ENCODE measurements around the gene ZNF655.
"Not testable (repeated sequence)": the region's sequence is repeated elsewhere in the genome, so short reads cannot be mapped to it uniquely, and the experiment has no call there.

The ZNF655 gene

DNA sequence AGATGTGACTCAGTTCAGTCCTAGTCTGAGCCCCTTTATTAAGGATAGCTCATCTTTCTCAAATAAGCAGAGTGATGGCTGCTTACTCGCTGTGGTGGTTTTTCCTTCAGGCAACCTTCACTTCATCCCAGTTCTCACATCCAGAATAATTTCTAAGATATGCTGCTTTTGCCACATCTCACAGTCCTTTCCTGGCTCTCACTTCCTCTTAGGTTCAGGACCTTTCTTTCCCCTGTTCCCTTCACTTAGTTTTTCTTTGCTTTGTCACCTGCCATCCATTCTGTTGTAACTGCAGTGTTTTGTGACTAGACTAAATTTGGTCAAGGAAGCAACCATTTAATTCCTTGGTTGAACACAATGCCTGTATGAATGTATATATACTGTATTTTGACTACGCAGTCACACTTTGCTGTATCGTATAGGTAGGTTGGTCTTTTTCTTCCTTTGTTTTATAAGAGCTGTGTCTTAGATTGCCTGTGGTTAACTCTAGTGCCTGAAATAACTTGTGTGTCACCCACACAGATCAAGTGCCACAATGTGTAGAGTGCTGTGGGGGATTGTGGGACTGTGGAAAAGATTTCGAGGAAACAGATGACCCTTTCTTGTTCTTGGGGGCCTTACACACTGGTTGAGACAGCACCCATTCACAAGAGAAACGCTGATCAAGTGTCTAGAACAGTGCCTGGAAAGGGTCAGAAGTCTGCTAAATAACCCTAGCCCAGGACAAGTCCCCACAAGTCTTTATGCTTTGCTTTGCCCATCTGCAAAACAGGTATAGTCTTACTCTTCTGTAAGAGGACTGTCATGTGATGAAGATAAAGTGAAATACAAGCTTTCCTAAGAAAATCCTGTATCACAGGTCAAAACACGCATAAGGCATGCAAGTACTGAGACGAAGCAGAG, 2.6 kb downstream of the ZNF655 start:
- no peak for DNase-seq (ENCODE audit: low spot score)

DNA sequence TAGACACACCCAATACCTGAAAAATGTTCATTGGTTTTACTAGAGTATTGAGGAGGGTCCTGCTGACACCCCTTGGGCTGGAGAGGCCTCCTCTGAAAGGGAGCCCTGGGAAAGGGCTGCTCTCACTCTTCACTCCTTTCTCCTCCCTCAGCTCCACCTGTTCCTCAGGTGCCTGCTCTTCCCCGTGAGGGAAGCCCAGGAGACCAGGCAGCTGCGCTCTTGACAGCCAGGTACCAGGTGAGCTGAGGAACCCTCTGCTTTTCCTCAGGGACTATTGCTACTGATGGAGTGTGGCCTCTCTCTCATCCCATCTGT, 3.3 kb downstream of the ZNF655 start:
- DNase-seq (ENCODE audit: low spot score): no peak

DNA sequence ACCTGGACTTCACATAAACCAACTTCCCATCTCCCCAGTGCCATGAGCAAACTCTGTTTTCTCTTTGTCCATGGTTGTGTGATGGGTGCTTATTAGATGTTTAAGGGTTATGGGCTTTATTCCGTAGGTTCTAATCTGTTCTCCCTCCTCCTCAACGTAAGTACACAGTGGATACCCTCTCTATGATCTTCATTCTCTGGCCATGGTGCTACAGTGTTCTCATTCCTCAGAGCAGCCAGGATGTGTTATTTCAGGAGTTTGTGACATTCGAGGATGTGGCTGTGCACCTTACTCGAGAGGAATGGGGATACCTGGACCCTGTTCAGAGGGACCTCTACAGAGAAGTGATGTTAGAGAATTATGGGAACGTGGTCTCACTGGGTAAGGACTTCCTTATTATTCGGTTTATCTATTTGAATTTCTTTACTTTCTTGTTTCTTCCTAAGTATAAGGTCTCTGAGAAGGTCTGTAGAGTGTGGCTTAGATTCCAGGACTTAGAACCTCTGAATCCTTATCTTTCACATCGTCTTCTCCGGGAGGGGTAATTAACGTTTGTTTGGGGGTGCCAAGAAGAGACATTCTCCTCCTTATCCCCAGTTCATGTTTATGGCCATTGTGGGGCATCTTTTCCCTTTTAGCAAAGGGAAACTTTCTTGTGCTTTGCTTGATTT, 3.8 kb downstream of the ZNF655 start:
- no peak for DNase-seq (ENCODE audit: low spot score)

DNA sequence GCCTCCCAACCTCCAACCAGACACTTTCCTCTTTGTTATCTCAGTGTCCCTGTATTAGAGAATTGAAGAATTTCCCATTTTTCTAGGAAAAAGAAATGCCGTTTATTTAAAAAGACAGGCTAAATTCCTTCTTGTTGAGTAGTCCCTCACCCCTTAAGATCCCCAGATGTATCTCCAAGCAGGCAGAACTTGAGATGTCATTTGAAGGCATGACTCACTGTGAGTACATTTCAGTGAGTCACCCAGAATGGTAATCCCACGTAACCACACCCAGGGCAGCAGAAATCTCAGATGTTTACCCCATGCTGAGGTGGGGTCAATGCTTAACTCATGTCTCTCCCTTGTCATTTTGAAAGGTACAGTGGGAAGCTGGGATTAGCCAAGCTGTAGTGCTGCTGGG, 4.4 kb downstream of the ZNF655 start:
- DNase-seq (ENCODE audit: low spot score): peak; percentile 71

DNA sequence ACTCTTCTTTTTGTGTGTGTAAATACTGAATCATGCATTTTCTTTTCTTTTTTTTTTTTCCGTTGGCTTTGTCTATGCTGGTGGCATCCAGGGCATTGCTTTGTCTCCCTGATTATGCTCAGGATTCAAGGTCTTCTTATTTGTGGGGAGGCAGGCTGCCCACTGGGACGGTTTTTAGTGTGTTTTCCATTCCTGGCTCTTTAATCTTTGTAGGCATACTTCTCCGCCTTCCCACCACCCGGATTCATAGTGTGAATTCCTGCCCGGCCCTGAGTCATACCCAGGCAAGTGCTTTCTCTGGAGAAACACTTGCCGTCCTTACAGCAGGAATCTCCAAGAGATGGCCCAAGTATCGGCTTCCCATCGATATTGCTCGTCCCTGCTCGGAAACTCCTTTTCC, 5.2 kb downstream of the ZNF655 start:
- DNase-seq (ENCODE audit: low spot score): no peak

DNA sequence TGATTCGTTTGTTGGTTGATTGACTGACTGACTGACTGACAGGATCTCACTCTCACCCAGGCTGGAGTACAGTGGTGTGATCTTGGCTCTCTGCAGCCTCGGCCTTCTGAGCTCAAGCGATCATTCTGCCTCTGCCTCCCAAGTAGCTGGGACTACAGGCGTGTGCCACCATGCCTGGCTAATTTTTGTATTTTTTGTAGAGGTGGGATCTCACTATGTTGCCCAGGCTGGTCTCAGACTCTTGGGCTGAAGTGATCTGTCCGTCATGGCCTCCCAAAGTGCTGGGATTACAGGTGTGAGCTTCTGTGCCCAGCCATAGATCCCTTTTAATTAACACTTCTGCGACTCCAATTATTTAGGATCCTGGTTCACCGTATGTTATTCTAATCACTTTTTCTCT, 10.3 kb downstream of the ZNF655 start:
- DNase-seq (ENCODE audit: low spot score): not testable (repeated sequence)

DNA sequence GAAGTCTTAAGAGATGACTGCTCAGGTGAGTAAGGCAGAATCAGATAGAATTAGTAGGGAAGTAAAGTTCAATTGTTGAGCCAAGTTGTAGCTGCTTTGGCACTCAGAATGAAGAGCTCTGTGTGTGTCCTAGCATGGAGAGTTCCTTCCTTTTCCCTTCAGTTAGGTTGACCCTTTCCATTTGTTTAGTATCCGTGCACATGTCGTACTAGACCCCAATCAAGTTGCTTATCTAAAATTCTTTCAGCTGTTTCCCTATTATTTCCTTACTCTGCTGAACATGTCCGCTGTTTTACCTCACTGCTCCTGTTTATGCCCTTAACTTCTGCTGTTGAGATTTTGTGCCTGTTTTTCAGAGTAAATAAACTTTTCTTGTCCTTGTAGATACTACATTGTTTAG, 13.3 kb downstream of the ZNF655 start:
- DNase-seq (ENCODE audit: low spot score): no peak

DNA sequence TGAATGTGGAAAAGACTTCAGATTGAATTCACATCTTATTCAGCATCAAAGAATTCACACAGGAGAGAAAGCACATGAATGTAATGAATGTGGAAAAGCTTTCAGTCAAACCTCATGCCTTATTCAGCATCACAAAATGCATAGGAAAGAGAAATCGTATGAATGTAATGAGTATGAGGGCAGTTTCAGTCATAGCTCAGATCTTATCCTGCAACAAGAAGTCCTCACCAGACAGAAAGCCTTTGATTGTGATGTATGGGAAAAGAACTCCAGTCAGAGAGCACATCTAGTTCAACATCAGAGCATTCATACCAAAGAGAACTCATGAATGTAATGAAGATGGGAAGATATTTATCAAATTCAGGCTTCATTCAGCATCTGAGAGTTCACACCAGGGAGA, 14.8 kb downstream of the ZNF655 start:
- no peak for DNase-seq (ENCODE audit: low spot score)

DNA sequence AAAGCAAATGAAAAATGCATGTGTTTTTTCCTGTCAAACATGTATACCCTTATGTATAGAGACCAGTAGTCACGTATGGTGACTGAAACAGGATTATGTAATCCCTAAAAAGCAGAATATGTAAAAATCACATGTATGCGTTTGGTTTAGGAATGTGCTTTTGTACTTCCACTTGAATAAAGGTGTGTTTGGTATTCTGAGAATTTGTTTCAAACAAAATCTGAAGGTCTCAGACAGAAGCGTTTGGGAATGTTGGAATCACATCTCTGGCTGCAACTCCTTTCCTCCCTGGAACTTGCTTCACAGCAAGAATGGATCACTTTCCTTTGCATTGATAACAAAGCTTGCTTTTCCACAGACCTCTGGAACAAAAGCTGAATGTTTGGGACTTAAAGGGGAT, 17.8 kb downstream of the ZNF655 start:
- no peak for DNase-seq (ENCODE audit: low spot score)

DNA sequence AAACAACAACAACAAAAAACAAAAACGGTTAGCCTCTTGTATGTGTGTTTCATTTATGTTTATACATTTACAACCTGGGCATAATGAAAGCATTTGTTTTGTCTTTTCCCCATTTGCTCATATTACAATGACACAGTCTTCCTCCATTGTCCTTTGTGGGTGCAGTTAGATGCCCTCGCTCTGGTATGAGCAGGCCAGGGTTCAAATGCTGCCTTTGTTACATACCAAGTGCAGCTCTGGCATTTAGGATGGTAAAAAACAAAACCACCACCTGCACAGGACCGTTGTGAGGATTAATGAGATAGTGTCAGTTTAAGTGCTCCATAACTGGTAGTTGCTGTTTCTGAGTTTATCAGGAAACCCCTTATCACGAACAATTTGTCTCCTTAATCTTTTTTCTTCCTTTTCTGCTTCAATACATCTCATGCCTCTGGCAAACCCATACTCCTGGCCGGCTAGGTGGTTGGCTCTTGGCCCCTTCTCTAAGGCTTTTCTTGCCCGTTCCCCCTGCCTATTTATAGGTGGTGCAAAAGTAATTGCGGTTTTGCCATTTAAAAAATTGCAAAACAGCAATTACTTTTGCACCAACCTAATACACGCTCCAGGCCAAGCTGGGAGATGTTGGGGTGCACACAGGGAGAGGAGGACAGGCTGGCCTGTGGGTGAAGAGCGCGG, 21.0 kb downstream of the ZNF655 start:
- no peak for DNase-seq (ENCODE audit: low spot score)

DNA sequence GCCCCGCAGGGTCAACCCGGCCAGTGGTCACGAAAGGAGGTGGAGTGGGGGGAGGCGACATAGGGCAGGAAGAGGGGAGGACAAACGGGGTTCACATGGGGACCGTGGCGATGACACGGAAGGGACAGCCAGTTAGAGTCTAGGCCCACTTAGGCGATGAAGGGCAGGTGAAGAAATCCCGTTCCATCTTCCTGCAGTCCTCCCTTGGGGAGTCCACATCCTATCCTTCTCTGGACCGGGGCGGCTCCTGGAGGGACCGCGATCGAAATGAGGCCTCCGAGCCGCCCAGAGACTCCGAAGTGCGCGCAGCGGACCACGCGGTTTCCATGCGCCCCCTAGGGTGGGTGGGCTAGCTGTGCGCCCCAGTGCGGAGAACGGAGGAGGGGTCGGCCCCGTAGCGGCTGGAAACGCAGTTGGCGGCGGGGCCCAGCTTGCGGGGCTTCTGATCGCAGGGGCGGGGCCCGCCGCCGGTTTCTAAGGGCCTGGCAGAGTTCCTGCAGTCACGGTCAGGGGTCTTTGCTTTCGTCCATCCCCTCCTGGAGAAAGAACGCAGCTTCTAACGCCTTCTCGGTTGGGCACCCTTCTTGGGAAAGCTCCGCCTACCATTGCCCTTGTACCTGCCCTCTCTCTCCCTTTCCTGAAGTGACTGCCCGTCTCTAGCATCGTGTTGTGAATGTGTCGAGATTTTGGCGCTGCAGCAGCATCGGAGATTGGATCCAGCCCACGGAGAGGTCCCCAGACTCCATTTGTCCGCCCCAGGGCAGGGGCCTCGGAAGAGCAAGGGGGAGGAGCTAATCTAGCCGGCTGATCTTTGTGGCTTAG, 21.7 kb downstream of the ZNF655 start:
- DNase-seq (ENCODE audit: low spot score): peak; percentile 15

DNA sequence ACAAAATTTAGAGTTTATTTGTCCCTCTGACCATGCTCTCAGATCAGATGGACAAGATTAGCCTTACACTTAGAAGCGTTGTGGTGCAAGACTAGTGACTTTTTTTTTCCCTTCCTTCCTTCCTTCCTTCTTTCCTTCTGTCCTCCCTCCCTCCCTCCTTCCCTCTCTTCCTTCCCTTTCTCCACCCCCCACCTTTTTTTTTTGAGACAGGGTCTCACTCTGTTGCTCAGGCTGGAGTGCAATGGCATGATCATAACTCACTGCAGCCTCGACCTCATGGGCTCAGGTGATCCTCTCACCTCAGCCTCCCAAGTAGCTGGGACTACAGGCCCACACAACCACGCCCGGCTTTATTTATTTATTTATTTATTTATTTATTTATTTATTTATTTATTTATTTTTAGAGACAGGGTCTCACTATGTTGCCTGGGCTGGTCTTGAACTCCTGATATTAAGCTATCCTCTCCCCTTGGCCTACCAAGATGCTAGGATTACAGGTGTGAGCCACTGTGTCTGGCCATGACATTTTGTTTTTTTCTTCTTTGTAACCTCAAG, 22.4 kb downstream of the ZNF655 start:
- not testable (repeated sequence) for DNase-seq (ENCODE audit: low spot score)

DNA sequence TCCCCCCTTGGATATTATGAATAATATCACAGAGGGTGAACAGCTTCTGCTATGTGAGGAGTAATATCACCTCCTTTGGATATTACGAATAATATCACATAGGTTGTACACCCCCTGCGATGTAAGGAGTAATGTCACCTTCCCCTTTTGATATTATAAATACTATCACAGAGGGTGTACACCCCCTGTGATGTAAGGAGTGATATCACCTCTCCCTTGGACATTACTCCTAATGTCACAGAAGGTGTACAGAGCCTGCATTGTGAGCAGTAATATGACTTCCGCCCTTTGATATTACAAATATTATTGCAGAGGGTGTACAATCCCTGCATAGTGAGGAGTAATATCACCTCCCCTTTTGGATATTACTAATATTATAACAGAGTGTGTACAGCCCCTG, 30.4 kb downstream of the ZNF655 start:
- DNase-seq (ENCODE audit: low spot score): no peak

DNA sequence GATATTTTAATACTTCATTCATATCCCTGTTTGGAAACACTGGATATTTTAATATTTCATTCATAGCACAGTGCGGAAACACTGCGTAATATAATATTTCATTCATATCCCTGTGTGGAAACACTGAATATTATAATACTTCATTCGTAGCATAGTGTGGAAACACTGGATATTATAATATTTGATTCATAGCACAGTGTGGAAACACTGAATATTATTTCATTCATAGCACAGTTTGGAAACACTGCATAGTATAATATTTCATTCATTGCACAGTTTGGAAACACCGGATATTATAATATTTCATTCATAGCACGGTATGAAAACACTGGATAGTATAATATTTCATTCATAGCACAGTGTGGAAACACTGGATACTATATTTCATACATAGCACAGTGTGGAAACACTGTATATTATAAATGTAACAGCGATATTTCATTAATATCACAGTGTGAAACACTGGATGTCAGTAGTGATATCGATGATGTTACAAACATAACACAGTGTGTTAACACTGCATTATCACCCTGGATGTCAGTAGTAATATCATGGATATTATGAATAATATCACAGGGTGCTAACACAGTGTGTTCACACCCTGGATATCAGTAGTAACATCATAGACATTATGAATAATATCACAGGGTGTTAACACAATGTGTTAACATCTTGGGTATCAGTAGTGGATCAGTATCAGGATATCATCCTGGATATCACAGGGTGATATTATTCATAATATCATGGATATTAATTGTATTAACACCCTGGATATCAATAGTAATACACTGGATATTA, 36.7 kb downstream of the ZNF655 start:
- no peak for DNase-seq (ENCODE audit: low spot score)

DNA sequence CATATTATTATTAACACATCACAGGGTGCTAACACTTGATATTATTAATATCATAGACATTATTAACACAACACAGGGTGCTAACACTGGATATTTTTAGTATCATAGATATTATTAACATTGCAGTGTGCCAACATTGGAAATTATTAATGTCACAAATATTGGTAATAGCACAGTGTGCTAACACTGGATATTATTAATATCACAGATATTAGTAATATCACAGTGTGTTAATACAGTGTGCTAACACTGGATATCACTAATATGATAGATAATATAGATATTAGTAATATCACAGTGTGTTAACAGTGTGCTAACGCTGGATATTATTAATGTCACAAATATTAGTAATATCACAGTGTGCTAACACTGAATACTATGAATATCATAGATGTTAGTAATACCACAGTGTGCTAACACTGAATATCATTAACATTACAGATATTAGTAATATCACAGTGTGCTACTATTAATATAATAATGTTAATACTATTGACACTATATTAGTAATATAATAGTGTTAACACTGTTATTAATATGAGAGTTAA, 38.0 kb downstream of the ZNF655 start:
- no peak for DNase-seq (ENCODE audit: low spot score)

DNA sequence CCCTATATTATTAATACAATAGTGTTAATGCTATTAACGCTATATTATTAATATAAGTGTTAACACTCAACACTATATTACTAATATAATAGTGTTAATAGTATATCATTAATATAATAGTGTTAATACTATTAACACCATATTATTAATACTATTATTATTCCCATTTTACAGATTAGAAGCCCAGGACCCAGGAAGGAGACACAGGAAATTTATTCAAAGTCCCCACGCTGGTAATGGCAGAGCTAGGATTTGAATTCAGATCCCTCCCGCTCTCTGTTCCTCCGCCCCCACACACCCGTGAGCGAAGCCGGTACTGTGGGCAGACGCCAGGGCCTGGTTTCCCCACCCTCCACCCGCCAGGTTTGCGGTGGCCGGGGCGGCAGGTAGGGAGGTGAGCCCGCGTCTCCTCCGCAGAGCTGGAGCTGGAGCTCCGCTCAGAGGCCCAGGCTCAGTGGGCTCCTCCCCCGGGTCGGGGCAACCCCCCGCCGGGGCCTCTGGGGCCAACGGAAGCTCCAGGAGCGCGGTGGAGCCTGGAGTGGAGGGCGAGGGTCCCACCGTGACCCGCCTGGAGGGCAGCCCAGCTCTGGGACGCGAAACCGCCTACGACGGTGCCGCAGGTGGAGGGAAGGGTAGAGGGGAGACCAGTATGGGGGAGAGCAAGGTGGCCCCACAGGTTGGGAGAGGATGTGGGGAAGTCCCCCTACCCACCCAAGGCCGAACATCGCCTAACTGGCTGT, 39.5 kb downstream of the ZNF655 start, which contains the start of gene TMEM225B:
TMEM225B (plus strand) TSS at position 506 of the 740 bp plus-strand sequence. CDS start 6,122 bp downstream, outside the sequence.
- no peak for DNase-seq (ENCODE audit: low spot score)

DNA sequence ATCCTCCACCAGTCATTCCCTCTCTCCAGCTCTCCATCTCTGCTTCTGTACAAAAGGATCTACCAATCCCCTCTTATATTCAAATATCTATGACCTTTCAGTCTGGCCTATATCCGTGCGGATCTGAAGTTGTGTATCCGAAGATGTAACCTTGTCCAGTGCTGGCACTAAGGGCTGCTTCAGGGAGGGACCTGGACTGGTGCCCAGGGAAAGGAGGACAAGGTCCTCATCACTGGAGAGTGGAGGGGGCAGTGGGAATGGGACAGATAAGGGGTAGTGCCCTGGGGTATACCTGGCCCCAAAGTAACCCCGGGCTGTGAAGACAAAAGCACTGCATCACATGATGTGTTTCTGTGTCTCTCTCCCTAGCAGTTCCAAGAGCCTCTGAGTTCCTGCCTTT, 41.4 kb downstream of the ZNF655 start:
- DNase-seq (ENCODE audit: low spot score): no peak

DNA sequence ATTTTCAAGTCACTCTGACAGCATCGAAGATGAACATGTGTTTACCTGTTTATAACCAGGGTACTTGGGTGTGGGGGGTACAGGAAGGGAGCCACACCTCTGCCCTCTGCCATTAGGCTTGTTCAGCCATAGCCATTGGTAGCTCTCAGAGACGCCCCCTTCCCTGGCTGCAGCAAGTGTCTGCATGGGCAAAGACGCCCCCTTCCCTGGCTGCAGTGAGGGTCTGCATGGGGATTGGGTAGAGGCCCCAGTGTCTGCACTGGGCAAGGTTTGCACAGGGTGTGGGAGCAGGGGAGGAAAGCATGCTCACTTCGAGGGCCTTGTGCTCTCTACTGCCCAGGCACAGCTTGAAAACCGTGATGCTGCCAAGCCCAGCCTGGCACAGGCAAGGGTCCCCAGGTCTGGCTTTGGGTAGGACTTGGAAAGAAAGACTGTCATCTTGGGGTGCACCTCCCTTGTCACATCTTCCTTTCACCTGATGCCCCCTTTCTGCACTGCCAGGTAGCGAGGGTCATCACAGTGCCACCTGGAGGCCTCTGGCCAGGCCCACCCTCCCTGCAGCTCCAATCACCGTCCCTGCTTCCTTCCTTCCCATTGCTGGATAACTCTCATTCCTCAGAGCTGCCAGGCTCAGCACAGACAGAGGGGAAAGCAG, 43.3 kb downstream of the ZNF655 start:
- DNase-seq (ENCODE audit: low spot score): no peak

DNA sequence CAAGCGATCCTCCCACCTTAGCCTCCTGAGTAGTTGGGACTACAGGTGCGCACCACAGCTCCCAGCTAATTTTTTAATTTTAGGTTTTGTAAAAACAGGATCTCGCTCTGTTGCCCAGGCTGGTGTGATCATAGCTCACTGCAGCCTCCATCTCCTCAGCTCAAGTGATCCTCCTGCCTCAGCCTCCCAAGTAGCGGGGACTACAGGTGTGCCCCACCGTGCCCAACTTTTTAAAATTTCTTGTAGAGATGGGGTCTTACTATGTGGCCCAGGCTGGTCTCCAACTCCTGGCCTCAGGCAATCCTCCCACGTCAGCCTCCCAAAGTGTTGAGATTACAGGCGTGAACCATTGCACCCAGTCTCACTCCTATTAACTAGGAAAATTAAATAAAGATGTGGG, 47.1 kb downstream of the ZNF655 start:
- DNase-seq (ENCODE audit: low spot score): no peak
